ENCODE data around the gene SRRD.

DNA sequence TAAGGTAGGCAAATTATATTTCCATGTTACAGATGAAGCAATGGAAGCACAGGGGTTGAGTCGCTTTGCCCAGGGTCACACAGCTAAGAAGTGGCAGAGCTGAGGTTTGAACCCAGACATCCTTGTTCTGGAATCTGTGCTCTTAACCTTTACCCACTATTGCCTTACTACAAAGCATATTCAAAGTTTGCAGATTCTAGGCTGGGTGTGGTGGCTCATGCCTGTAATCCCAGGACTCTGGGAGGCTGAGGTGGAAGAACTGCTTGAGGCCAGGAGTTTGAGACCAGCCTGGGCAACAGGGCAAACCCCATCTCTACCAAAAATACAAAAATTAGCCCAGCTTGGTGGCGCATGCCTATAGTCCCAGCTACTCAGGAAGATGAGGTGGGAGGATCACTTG is 56.4 kb downstream of the SRRD start:
- TF ChIP-seq, protein P1, sequence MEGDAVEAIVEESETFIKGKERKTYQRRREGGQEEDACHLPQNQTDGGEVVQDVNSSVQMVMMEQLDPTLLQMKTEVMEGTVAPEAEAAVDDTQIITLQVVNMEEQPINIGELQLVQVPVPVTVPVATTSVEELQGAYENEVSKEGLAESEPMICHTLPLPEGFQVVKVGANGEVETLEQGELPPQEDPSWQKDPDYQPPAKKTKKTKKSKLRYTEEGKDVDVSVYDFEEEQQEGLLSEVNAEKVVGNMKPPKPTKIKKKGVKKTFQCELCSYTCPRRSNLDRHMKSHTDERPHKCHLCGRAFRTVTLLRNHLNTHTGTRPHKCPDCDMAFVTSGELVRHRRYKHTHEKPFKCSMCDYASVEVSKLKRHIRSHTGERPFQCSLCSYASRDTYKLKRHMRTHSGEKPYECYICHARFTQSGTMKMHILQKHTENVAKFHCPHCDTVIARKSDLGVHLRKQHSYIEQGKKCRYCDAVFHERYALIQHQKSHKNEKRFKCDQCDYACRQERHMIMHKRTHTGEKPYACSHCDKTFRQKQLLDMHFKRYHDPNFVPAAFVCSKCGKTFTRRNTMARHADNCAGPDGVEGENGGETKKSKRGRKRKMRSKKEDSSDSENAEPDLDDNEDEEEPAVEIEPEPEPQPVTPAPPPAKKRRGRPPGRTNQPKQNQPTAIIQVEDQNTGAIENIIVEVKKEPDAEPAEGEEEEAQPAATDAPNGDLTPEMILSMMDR (IDR thresholded peaks at IDR 0.05; ENCODE audit: poor library complexity): no peak
- TF ChIP-seq EZH2 (IDR thresholded peaks at IDR 0.05; ENCODE audit: borderline replicate concordance) (no peak), EZH2phosphoT487 (IDR thresholded peaks at IDR 0.05; ENCODE audit: low read depth, severe bottlenecking, unreplicated experiment) (no peak)
